ENCODE measurements around the gene TROAP.
A peak's percentile ranks its signal among the peaks of the same experiment; 100 is the strongest.
"Not testable (repeated sequence)": the region's sequence is repeated elsewhere in the genome, so short reads cannot be mapped to it uniquely, and the experiment has no call there.

TROAP gene

GRCh38 chr12:49331380-49332222 is 8.5 kb downstream of the TROAP start:
- Histone ChIP-seq H3K36me3 (peaks cover 5 to 56% (median 49%) of the 10 kb centered on the region in 11 experiments; a peak in 19 of 22 replicates), H3K27ac (no peak overlapping the region), H3K9ac (no peak overlapping the region), H3K4me3 (no peak overlapping the region), H3K27me3 (peaks cover 60 to 71% (median 67%) of the 10 kb centered on the region in 11 experiments), H3K9me3 (replicated peaks in 1 of 11) (no peaks in the 10 kb centered on the region), H3K4me2 (no peak overlapping the region; a peak in 1 of 22 replicates), H4K20me1 (peaks cover 0 to 74% (median 41%) of the 10 kb centered on the region in 11 experiments; a peak in 16 of 22 replicates), H3K4me1 (peaks cover under 1 to 10% (median 3%) of the 10 kb centered on the region in 10 experiments; a peak in 9 of 20 replicates)
- TF ChIP-seq Cebpa-rat (IDR thresholded peaks at IDR 0.05) = no peak

GRCh38 chr12:49332441-49332861 is 9.4 kb downstream of the TROAP start:
- no peaks in the 10 kb centered on the region for H3K9me3 ChIP-seq (replicated peaks in 1 of 11)
- TF ChIP-seq Cebpa-rat (IDR thresholded peaks at IDR 0.05) = no peak

GRCh38 chr12:49332891-49333371 is 9.9 kb downstream of the TROAP start:
- peaks cover 5 to 43% (median 36%) of the 10 kb centered on the region in 11 experiments; a peak in 19 of 22 replicates for H3K36me3 ChIP-seq
- TF ChIP-seq Cebpa-rat (IDR thresholded peaks at IDR 0.05) = no peak
- H3K27me3 ChIP-seq = peaks cover 74 to 85% (median 81%) of the 10 kb centered on the region in 11 experiments
- H3K4me2 ChIP-seq = peak overlapping the region in 6 of 11 experiments; percentile 13 to 66 (median 24); a peak in 6 of 22 replicates
- H4K20me1 ChIP-seq = peaks cover 0 to 83% (median 49%) of the 10 kb centered on the region in 11 experiments; a peak in 16 of 22 replicates
- H3K9me3 ChIP-seq (replicated peaks in 1 of 11) = no peaks in the 10 kb centered on the region
- no peak overlapping the region for H3K27ac ChIP-seq
- H3K4me1 ChIP-seq = peaks cover 4 to 18% (median 11%) of the 10 kb centered on the region in 10 experiments; a peak in 14 of 20 replicates
- H3K4me3 ChIP-seq = 0 out of 20 replicates have a peak overlapping the region, but pooled peaks of 2 of the 10 experiments have one; percentile 6 to 11
- 0 out of 22 replicates have a peak overlapping the region, but pooled peaks of 1 of the 11 experiments have one; percentile 8 for H3K9ac ChIP-seq

More at GRCh38 chr12:49332441-49332861, 9.4 kb downstream of the TROAP start:
- Histone ChIP-seq H3K9ac (no peak overlapping the region), H3K27ac (no peak overlapping the region), H4K20me1 (peaks cover 0 to 78% (median 44%) of the 10 kb centered on the region in 11 experiments; a peak in 16 of 22 replicates), H3K27me3 (peaks cover 69 to 80% (median 76%) of the 10 kb centered on the region in 11 experiments), H3K4me1 (peaks cover 4 to 17% (median 8%) of the 10 kb centered on the region in 10 experiments; a peak in 14 of 20 replicates), H3K36me3 (peaks cover 5 to 48% (median 41%) of the 10 kb centered on the region in 11 experiments; a peak in 19 of 22 replicates), H3K4me2 (peak overlapping the region in 5 of 11 experiments; percentile 13 to 66 (median 30); a peak in 4 of 22 replicates), H3K4me3 (0 out of 20 replicates have a peak overlapping the region, but pooled peaks of 1 of the 10 experiments have one; percentile 11)

GRCh38 chr12:49333778-49334177 is 10.7 kb downstream of the TROAP start:
- H3K27ac ChIP-seq; H3K9me3 ChIP-seq (replicated peaks in 1 of 11); H3K9ac ChIP-seq; H3K4me2 ChIP-seq; H3K4me3 ChIP-seq: not testable (repeated sequence)
- Histone ChIP-seq H3K27me3 (peaks cover 82 to 93% (median 89%) of the 10 kb centered on the region in 11 experiments), H3K36me3 (peaks cover 4 to 34% (median 28%) of the 10 kb centered on the region in 11 experiments; a peak in 19 of 22 replicates), H4K20me1 (peaks cover 0 to 82% (median 52%) of the 10 kb centered on the region in 11 experiments; a peak in 16 of 22 replicates), H3K4me1 (peaks cover 4 to 20% (median 11%) of the 10 kb centered on the region in 10 experiments; a peak in 14 of 20 replicates)

- H3K27me3 ChIP-seq = peaks cover 87 to 98% (median 94%) of the 10 kb centered on the region in 11 experiments
- H3K27ac ChIP-seq = no peak overlapping the region
- peaks cover 0 to 30% (median 23%) of the 10 kb centered on the region in 11 experiments; a peak in 19 of 22 replicates for H3K36me3 ChIP-seq
- H4K20me1 ChIP-seq = peaks cover 0 to 79% (median 55%) of the 10 kb centered on the region in 11 experiments; a peak in 16 of 22 replicates
- H3K9me3 ChIP-seq (replicated peaks in 1 of 11) = no peaks in the 10 kb centered on the region
- no peak for TF ChIP-seq Cebpa-rat (IDR thresholded peaks at IDR 0.05)
- H3K4me3 ChIP-seq = no peak overlapping the region
- no peak overlapping the region for H3K4me2 ChIP-seq
- H3K9ac ChIP-seq = no peak overlapping the region
- peaks cover 4 to 20% (median 11%) of the 10 kb centered on the region in 10 experiments; a peak in 14 of 20 replicates for H3K4me1 ChIP-seq
Measured at GRCh38 chr12:49334226-49334625, 11.2 kb downstream of the TROAP start.

- H3K27me3 ChIP-seq = peaks cover 91 to 100% (median 98%) of the 10 kb centered on the region in 11 experiments
- no peak overlapping the region for H3K27ac ChIP-seq
- no peak for TF ChIP-seq Cebpa-rat (IDR thresholded peaks at IDR 0.05)
- peaks cover 0 to 79% (median 50%) of the 10 kb centered on the region in 11 experiments; a peak in 16 of 22 replicates for H4K20me1 ChIP-seq
- H3K4me2 ChIP-seq = no peak overlapping the region
- no peak overlapping the region for H3K4me3 ChIP-seq
- peaks cover 0 to 25% (median 19%) of the 10 kb centered on the region in 11 experiments; a peak in 19 of 22 replicates for H3K36me3 ChIP-seq
- no peak overlapping the region for H3K9ac ChIP-seq
- no peaks in the 10 kb centered on the region for H3K9me3 ChIP-seq (replicated peaks in 1 of 11)
- H3K4me1 ChIP-seq = peaks cover 4 to 20% (median 11%) of the 10 kb centered on the region in 10 experiments; a peak in 14 of 20 replicates
Measured at GRCh38 chr12:49334681-49335080, 11.6 kb downstream of the TROAP start.

GRCh38 chr12:49335118-49335954 is 12.3 kb downstream of the TROAP start:
- peaks cover 0 to 19% (median 12%) of the 10 kb centered on the region in 11 experiments; a peak in 19 of 22 replicates for H3K36me3 ChIP-seq
- H3K27ac ChIP-seq = no peak overlapping the region
- H3K4me3 ChIP-seq = no peak overlapping the region
- H3K9ac ChIP-seq = no peak overlapping the region
- H3K4me2 ChIP-seq = no peak overlapping the region
- H3K4me1 ChIP-seq = peaks cover 4 to 20% (median 11%) of the 10 kb centered on the region in 10 experiments; a peak in 14 of 20 replicates
- H3K9me3 ChIP-seq (replicated peaks in 1 of 11) = no peaks in the 10 kb centered on the region
- H3K27me3 ChIP-seq = peaks cover 98 to 100% (median 100%) of the 10 kb centered on the region in 11 experiments
- peaks cover 0 to 79% (median 44%) of the 10 kb centered on the region in 11 experiments; a peak in 17 of 22 replicates for H4K20me1 ChIP-seq
- no peak for TF ChIP-seq Cebpa-rat (IDR thresholded peaks at IDR 0.05)
